NCI-H1105 (cell line): Measurements from ENCODE around the gene RCN2.
"Not testable (repeated sequence)": the region's sequence is repeated elsewhere in the genome, so short reads cannot be mapped to it uniquely, and the experiment has no call there.

Experiments used
- DNase-seq: peaks from one replicate; lab custom pipeline; 2025; lab: John Stamatoyannopoulos, UW

RCN2 gene

GRCh38 chr15:76931397-76932134 lies at the start of gene RCN2:
Gene RCN2, plus strand, starts transcription at chr15:76931749. Its CDS starts 93 bp downstream, at chr15:76931842.
- peak; percentile 79 for DNase-seq

- no peak for DNase-seq
Measured at GRCh38 chr15:76885212-76885611, 46.3 kb upstream of the RCN2 start.

GRCh38 chr15:76887280-76888141 lies 44.0 kb upstream of the RCN2 start:
- not testable (repeated sequence) for DNase-seq

GRCh38 chr15:76892836-76893235 lies 38.7 kb upstream of the RCN2 start:
- DNase-seq: not testable (repeated sequence)

- DNase-seq: no peak
Measured at GRCh38 chr15:76894174-76894573, 37.4 kb upstream of the RCN2 start.

- no peak for DNase-seq
Measured at GRCh38 chr15:76898102-76898501, 33.4 kb upstream of the RCN2 start.

GRCh38 chr15:76899176-76899930 lies 32.2 kb upstream of the RCN2 start:
- not testable (repeated sequence) for DNase-seq

GRCh38 chr15:76899931-76900310 lies 31.6 kb upstream of the RCN2 start:
- DNase-seq: not testable (repeated sequence)

GRCh38 chr15:76901965-76902364 lies 29.6 kb upstream of the RCN2 start:
- DNase-seq: no peak

GRCh38 chr15:76903251-76903681 lies 28.3 kb upstream of the RCN2 start:
- no peak for DNase-seq

- peak; percentile 7 for DNase-seq
Measured at GRCh38 chr15:76904461-76905012, 27.0 kb upstream of the RCN2 start.

GRCh38 chr15:76905013-76905839 lies 26.3 kb upstream of the RCN2 start, which contains the start of gene SCAPER:
Gene SCAPER, minus strand, starts transcription at chr15:76905340. Its CDS starts 21,523 bp downstream, at chr15:76883817.
- peak; percentile 58 for DNase-seq

- DNase-seq: no peak
Measured at GRCh38 chr15:76905855-76906254, 25.7 kb upstream of the RCN2 start.

GRCh38 chr15:76912430-76912829 lies 19.1 kb upstream of the RCN2 start:
- DNase-seq: no peak

GRCh38 chr15:76913737-76914136 lies 17.8 kb upstream of the RCN2 start:
- no peak for DNase-seq

- DNase-seq: no peak
Measured at GRCh38 chr15:76916369-76916768, 15.2 kb upstream of the RCN2 start.

- no peak for DNase-seq
Measured at GRCh38 chr15:76928201-76928600, 3.3 kb upstream of the RCN2 start.

GRCh38 chr15:76929011-76929760 lies 2.4 kb upstream of the RCN2 start:
- DNase-seq: no peak

- no peak for DNase-seq
Measured at GRCh38 chr15:76930831-76931396, 635 bp upstream of the RCN2 start.
